IPS DF 19.7 (cell line): ENCODE results near the gene MAPKAP1.

Source experiments
- DNase-seq: peaks from one replicate; pipeline ENCODE4 v3.0.0-alpha.2; 2013; ENCODE audit warnings: low read depth, low spot score

MAPKAP1 gene

DNA sequence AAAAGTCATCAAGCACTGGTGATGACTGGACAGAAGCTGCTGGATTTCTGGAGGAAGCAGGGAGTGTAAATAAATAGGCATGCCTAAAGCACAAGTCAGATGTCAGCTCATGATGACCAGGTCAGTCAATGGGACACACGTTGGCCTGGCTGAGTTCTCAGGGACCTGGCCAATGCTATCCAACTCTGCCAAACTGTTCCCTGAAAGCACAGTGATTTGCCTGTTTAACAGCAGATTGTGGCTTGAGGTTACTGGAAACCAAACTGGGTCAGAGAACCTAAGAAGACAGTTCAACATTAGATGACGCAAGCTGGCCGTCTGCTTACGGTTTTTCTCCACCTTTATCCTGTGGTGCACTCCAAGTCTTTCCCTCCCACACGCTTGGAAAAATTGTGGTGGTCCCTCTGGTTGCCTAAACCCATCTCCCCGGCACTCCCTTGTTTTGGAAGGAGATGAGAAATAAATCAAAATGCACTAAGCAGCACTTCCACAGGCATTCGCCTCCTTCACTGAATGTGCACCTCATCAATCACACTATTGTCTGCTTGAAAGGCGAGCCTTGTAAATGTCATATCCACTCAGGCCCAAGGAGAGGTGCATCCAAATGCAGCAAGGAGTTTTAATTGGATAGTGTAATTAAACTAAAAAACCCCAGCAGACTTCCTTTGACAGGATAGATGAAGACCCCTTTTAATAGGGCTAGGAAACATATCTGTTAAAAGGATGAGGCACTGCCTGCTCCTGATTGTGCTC lies 245.9 kb downstream of the MAPKAP1 start:
- DNase-seq: no peak

DNA sequence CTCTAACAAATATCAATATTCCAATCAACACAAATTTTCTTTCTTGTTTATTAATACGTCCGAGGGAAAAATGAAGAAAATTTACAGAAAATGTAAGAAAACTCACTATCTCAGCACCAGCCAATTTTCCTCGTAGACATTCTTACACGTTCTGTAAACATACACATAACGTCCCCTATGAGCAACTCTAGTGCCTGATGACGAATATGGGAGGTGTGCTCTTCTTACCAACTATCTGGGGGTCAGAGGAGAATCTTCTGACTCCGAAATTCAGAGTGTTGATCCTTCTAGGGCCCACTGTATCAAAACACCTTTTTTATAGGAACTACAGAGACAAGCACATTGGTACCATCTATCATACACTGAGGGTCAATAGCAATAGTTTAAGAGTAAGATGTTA lies 246.7 kb downstream of the MAPKAP1 start:
- DNase-seq: no peak

DNA sequence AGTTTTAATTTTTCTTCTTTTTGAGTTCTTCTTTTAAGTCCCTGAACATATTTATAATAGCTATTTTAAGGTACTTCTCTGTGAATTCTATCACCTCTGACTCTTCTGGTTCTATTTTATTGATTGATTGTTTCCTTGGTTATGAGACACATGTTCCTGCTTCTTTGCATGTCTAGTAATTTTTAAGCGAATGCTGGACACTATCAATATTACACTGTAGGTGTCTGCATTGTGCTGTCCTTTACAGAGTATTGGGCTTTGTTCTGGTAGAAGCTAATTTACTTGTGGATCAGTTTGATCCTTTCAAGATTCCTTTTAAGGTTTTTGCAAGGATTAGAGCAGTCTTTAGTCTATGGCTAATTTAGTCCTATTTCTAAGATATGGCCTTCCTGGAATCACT lies 249.7 kb downstream of the MAPKAP1 start:
- no peak for DNase-seq

DNA sequence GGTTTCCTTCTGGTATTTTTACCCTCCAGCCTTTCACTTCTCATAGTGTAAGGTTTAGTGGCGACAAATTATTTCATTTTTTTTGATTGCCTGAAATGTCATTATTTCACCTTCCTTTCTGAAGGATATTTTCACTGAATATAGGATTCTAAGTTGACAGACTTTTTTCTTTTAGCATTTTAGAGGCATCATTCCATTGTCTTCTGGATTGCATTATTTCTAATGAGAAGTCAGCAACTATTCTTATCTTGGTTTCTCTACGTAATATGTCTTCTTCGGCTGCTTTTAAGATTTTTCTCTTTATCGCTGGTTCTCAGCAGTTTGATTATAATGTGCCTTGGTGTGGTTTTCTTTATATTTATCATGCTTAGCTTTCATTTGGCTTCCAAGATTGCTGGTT lies 251.1 kb downstream of the MAPKAP1 start:
- DNase-seq: no peak

DNA sequence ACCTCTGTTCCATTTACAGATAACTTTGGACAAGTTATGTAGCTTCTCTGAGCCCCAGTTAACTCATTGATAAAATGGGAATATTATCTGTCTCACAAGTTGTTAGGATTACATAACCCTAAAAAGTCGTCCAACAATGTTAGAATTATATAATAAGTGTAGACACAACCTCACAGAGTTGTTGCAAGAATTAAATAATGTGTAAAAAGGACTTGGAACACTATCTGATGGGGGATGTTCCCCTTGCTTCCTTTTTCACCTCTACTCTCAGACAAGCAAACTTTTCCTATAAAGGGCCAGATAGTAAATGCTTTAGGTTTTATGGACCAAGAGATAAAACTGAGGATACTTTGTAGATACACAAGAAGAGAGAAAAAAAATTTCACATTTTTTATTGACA lies 251.9 kb downstream of the MAPKAP1 start:
- no peak for DNase-seq

DNA sequence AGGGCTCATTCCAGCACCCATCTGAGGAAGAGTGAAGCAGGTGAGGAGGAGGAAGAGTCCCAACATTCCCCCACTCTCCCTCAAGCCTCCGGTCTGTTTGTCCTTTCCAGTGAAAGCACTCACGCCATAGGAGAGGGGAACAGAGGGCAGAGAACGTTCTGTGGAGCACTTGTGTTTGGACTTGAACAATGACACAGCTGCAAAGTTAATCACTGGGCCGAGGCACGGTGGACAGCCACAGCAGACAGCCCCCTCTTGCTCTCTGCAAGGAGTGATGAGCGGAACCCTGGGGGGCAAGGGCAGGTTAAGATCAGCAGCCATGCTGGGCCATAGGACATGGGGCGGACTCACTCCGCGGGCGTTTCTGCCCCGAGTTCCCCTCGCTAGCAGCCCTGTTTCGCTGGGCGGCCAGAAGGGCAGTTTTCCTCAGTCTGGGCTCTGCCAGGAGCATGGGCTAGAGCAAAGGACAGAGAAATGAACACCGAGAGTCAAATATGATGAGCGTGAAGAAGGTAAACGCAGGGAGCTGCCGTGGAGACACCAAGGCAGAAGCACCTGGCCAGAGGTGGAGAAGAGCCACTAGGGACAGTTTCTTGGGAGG lies 259.7 kb downstream of the MAPKAP1 start:
- DNase-seq: no peak

DNA sequence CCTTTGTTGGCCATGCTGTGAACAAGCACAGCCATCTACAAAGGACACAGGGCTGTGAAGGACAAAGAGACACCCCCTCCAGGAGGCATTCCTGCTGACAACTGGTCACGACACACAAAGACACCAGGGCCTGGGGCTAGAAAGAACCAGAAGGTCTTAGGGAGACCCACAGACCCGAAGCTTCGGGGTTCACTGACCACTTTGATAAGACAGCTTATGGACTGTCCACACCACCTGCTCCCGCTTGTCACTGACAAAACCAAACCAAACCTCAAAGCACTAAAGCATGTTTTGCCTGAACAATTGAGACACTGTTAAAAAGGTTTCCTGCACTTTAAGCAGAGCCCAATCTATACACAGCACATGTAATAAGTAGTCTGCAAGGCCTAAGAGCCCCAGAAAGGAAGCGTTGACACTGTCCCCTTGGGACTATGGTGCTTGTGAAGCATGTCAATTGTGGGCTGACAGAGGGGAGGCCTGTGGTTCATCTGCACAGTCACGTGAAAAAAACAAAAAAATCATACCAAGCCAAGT lies 260.4 kb downstream of the MAPKAP1 start:
- no peak for DNase-seq

DNA sequence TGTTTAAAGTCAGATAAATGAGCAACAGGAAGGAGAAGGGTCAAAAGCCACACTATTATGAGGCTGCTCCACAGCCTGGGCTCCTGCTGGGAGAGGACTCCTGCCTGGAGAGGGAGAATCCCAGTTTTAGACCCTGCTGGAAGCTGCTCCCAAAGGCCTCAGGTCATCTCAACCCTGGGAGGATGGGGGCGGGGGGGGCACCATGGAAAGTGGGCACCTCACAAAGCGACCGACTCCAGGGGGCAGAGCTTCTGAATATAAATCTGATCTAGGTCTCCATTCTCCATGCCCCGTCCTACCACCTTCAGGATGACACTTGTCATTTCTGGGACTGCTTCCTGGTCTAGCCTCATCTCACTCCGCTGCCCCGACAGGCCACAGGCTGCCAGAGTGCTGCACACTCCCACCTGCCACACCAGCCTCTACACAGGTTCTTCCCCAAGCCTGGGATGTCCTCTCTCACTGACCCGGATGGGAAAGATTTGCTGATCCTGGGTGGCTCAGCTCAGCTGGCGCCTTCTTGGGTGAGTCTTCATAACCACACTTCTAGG lies 262.0 kb downstream of the MAPKAP1 start:
- DNase-seq: no peak

DNA sequence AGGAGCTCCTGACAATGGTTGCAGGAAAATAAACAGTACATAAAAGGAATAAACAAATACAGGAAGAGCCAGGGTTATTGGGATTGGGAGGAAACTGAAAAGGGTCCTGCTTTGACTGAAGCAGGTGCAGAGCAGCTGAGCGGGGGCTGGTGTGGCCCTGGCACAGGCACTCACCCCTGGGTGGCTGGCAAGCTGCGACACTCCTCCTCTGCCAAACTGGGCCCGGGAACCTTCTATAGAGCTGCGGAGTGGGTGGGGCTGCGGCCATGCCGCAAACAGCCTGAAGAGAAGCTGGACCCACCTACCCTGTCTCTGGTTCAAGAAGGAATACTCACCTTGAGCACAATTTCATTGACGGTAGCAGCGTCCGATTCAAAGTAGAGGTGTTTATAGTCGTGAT lies 262.8 kb downstream of the MAPKAP1 start:
- no peak for DNase-seq

DNA sequence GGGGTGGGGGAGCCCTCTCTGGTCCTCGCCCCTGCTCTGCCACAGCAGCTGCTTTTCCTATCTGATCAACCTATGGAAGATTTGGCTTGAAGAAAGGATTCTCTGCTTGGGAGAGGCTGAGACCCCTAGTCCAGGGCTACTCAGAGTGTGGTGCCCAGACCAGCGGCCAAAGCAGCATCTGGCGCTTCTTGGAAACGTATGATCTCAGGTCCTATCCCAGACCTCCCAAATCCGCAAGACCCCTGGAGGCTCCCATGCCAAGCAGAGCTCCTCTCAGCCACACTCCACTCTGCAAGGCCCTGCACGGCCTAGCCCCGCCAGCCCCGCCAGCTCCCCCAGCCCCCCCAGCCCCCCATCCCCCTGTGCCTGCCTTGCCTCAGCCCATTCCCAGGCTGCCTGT lies 263.6 kb downstream of the MAPKAP1 start:
- DNase-seq: no peak

DNA sequence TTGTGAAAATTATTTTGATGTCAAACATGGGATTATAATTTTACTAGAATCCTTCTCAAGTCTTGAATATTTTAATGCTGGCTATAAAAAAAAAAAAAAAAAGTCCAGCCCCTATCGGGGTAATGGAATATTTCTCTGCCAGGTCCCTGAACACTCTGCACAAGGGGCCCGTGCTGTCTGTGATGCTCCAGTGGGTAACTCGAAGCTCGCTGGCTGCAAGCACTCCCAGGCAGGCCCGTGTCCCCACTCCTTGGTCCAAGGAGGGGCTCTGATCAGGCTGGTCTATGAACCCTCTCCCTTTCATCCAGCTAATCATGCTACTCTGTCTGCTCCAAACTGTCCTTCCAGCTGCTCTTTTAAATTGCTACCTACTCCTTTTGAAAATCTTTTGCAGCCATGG lies 264.6 kb downstream of the MAPKAP1 start:
- DNase-seq: no peak

DNA sequence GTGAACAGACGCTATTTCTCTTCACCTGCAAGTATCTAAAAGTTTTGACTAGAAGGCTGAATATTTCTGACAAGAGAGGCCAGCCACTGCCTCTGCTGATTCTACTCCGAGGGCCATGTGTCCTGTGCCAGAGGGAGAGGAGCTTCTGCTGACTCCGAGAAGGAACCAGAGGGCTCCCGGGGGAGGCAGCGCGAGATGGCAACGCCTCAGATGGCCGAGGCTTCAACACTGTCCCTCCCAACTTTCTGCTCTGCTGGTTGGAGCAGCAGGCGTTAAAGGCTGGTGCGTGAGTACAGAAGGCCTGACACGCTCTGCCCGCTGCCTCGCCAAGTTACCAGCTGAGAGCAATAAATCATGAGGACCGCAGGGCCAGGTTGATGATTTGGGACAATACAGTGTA lies 266.6 kb downstream of the MAPKAP1 start:
- DNase-seq: no peak

DNA sequence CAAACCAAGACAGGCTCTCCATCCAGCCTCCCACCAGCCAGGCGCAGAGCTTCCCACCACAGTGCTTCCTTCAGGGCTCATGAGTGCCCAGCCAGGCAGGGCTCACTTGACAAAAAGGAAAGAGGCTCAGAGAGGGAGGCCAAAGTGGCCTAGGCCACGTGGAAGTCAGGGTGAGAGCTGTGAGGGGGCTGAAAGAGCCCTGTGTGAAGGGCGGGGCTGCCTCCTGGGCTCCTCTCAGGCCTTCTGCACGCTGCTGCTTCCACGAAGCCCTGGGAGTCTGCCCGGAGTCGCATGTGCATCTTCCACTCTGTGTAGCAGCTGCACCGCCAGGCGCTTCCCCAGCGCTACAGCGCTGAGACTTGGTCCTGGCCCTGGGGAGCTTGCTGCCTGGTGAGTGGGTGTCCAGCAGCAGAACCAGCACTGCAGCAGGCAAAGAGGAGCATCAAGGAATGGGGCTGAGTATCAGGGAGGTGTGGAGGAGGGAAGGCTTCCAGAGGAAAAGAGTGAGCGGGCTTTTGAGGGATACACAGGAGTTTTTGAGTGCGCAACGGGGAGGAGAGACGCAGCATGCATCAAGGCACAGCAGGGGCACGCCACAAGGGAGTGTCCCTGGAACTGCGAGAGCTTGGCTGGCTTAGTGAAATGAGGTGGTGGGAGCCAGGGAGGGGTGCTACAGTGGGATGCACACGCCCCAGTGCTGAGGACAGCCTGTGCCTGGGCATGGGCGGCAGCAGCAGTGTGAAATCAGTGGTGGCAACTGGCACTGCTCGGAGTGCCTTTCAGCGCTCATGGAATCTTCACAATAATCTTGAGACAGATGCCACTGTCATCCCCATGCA lies 267.4 kb downstream of the MAPKAP1 start:
- DNase-seq: no peak

DNA sequence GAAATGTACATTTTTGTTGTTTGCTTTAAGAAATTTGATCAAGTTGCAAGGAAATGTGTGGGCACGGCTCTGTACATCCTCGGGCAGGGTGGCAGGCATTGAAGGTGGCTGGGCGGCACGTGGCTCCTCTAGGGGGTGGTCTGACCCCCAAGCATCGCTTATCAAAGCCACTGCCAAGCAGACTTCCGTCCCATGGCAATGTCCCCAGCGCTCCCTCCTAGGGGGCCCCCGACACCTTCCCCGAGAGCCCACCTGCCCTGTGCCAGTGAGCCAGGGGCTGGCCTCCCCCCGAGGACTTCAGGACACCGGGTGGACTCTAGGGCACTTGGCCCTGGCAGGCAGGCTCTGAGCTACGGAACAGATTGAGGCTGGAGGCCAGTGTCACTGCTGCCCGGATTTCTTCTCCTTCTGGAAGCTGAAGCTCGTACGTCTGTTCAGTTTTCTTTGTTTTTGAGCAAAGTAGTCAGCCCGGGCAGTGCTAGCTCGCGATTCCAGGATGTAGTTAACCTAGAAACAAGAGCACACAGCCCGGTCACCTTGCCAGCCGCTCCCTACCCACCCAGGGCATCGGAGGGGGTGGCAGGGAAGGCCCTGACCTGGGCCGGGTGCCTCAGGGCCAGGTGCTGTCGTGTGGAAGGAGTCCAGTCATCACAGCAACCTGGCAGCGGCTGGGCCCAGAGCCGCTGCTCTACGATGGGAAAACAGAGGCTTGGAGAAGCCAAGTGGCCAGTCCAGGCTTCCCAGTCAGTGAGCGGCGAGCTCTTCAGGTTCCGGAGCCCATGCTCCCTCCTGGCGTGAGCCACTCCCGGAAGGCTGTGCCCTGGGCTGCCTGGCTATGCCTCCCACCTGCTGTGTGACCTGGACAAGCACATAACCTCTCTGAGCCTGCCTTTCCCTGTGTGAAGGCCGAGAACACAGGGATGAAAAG lies 268.2 kb downstream of the MAPKAP1 start:
- no peak for DNase-seq

DNA sequence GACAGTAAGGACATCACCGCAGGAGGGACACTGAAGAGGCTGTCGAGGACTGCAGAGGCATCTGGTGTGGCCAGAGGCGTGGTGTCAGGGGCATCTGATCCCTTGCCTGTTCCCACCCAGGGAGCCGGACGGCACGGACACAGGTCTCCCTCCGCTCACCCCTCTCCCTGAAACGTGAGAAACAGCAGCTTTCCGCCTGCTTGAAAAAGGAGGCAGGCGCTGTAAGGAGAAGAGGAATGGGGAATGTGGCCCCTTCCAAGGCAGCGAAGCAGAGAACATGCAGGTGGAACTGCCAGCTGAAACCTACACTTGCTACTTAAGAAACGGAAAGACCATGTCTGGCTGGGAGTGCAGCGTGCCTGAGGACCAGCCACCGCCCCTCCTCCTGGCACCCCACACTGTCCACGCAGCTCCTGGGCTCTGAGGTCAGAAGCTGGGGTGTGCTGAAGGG lies 269.2 kb downstream of the MAPKAP1 start:
- DNase-seq: no peak

DNA sequence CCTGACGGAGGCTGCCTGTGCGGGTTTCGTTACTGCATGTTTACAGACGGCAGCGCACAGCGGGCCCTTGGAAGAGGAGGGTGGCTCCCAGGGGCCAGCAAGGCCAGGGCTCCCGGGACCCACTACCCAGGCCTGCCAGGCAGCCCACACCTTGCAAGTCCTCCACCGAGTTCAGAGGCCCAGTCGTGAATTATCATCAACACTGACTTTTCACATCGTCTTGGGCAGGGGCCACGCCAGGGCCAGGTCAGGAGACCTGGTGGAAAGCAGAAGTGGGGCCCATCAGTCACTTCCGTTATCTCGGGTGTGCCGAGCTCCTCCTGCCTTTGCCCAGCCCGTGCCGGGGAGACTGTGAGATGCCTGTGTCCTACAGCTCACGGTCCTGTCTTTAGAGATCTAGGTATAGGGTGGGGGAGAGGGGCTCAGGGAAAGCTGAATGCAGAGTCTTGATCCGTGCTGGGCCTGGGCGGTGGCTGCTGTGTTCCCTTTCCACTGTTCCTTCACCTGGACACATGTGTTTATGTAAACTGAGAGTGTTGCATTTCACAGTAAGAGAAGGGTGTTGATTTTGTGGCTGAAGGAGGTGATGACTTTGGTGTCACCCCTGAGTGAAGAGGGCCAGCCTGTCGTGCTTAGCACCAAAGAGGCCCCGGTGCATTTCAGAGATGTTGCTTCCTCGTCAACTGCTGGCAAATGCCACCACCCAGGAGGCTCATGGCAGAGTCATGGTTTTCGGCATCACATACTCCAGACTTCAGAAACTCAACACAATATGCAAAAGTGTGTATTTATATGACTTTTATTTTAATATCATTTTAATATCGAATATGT lies 270.2 kb downstream of the MAPKAP1 start:
- DNase-seq: no peak

DNA sequence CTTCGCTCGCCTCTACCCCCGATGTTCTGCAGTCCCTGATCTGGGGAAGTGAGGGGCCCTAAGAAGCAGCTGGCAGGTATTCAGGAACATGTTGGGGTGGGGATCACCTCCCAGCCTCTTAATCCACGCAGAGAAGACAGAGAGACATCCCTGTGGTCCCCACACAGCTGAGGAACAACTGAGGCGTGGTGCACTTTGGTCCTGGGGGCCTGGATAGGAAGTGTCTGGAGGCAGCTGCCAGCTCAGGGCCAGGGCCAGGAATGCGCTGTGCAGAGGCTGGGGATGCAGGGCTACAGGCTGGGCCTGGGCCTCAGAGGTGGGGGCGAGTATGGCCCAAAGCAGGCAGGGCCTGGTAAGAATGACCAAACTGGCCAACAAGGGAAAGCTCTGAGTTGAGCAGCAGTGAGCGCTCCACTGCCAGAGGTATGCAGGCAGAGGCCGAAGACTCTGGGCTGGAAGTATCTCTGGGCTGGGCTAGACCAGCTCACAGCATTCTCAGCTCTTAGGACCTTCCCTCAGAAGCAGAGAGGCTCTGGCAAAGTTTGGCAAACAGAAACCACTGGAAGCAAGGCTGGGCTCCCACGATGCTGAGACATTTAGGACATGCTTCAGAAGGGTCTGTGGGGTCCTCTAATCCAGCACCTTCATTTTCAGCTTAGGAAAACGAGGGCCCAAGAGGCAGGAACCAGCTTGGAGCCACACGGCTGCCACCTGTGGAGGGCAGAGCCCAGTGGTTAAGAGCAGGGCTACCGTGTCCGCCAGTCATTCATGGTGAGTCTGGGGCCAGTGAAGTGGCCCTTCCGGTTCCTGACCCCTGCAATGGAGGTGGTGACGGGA lies 271.0 kb downstream of the MAPKAP1 start:
- DNase-seq: no peak

DNA sequence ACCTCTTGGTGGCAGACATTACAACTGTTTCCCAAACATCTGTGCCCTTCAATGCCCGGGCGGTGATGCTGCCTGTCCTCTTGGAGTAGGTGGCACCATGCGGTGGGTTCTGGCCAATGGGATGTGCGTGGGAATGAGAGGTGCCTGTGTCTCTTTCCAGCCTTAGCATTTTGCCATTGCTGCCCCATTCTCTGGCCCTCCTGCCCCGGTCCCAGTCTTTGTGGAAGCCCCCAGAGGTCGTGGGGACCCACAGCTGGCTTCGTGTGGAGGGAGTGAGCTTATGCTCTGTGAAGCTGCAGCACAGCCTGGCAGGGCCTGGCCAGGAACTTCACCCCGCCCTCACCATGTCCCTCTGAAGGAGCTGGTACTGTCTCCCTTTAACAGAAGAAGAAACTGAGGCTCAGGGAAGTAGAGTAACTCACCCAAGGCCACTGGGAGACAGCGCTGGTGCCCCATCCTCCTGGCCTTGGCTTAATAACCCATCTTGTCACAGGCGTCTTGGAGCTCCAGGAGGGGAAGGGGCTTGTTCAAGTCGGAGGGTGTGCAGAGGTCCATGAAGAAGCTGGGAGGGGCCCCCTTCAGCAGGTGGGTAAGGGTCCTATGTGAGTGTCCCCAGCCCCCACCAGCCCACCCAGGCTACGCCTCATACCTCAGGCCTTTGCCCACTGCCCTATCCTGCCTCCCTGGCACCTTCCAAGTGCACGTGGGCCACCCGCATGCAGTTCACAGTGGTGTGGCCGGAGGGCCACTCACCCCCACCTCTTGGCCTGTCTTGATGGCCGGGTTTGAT lies 271.8 kb downstream of the MAPKAP1 start:
- no peak for DNase-seq
